ENCODE data around the gene RAB3GAP1.
A peak's percentile ranks its signal among the peaks of the same experiment; 100 is the strongest.

Gene RAB3GAP1

GRCh38 chr2:135052042-135052876 is at the start of gene RAB3GAP1:
RAB3GAP1 (plus strand) TSS chr2:135052292; CDS start chr2:135052308, 16 bp downstream.
- TF ChIP-seq REST (IDR thresholded peaks at IDR 0.05; ENCODE audit: low read depth), result no peak
- TF ChIP-seq TAF1 (IDR thresholded peaks at IDR 0.05; ENCODE audit: low read depth), result peak; percentile 90
- no peak for TF ChIP-seq NFIC (IDR thresholded peaks at IDR 0.05)
- no peak for TF ChIP-seq EP300 (IDR thresholded peaks at IDR 0.05; ENCODE audit: borderline replicate concordance)
- TF ChIP-seq TEAD4 (IDR thresholded peaks at IDR 0.05), result no peak
- 0 out of 2 replicates have a peak, but pooled peaks have one; percentile 32 for TF ChIP-seq EGR1 (IDR thresholded peaks at IDR 0.05)
- no peak for TF ChIP-seq CEBPB (IDR thresholded peaks at IDR 0.05)
- peak; percentile 54; the same call in 1 of the 2 replicates for TF ChIP-seq TCF12 (IDR thresholded peaks at IDR 0.05; ENCODE audit: low read depth)
- TF ChIP-seq MAX (IDR thresholded peaks at IDR 0.05), result peak; percentile 40; the same call in 1 of the 2 replicates
- peak; percentile 96 for TF ChIP-seq YY1 (IDR thresholded peaks at IDR 0.05; ENCODE audit: low read depth)
- no peak for TF ChIP-seq USF1 (IDR thresholded peaks at IDR 0.05)
- TF ChIP-seq ZBTB7A (IDR thresholded peaks at IDR 0.05; ENCODE audit: low read depth), result peak; percentile 46; the same call in 1 of the 2 replicates
- TF ChIP-seq FOXM1 (IDR thresholded peaks at IDR 0.05; ENCODE audit: borderline replicate concordance, low read depth), result no peak
- TF ChIP-seq RAD21 (IDR thresholded peaks at IDR 0.05; ENCODE audit: low read depth), result no peak
- TF ChIP-seq CREB1 (IDR thresholded peaks at IDR 0.05; ENCODE audit: low read depth), result no peak

GRCh38 chr2:135002836-135003235 is 49.3 kb upstream of the RAB3GAP1 start:
- no peak for TF ChIP-seq TEAD4 (IDR thresholded peaks at IDR 0.05)
- TF ChIP-seq NFIC (IDR thresholded peaks at IDR 0.05), result no peak
- no peak for TF ChIP-seq EP300 (IDR thresholded peaks at IDR 0.05; ENCODE audit: borderline replicate concordance)
- no peak for TF ChIP-seq REST (IDR thresholded peaks at IDR 0.05; ENCODE audit: low read depth)
- TF ChIP-seq RAD21 (IDR thresholded peaks at IDR 0.05; ENCODE audit: low read depth), result no peak
- no peak for TF ChIP-seq ZBTB7A (IDR thresholded peaks at IDR 0.05; ENCODE audit: low read depth)
- no peak for TF ChIP-seq TAF1 (IDR thresholded peaks at IDR 0.05; ENCODE audit: low read depth)
- TF ChIP-seq CEBPB (IDR thresholded peaks at IDR 0.05), result no peak
- TF ChIP-seq EGR1 (IDR thresholded peaks at IDR 0.05), result no peak
- no peak for TF ChIP-seq FOXM1 (IDR thresholded peaks at IDR 0.05; ENCODE audit: borderline replicate concordance, low read depth)
- TF ChIP-seq TCF12 (IDR thresholded peaks at IDR 0.05; ENCODE audit: low read depth), result no peak
- no peak for TF ChIP-seq MAX (IDR thresholded peaks at IDR 0.05)
- no peak for TF ChIP-seq CREB1 (IDR thresholded peaks at IDR 0.05; ENCODE audit: low read depth)
- no peak for TF ChIP-seq YY1 (IDR thresholded peaks at IDR 0.05; ENCODE audit: low read depth)

GRCh38 chr2:135004005-135004746 is 47.9 kb upstream of the RAB3GAP1 start:
- no peak for TF ChIP-seq REST (IDR thresholded peaks at IDR 0.05; ENCODE audit: low read depth)
- no peak for TF ChIP-seq CEBPB (IDR thresholded peaks at IDR 0.05)
- peak; percentile 73 for TF ChIP-seq MAX (IDR thresholded peaks at IDR 0.05)
- TF ChIP-seq TCF12 (IDR thresholded peaks at IDR 0.05; ENCODE audit: low read depth), result no peak
- TF ChIP-seq EGR1 (IDR thresholded peaks at IDR 0.05), result peak; percentile 41; the same call in 1 of the 2 replicates
- no peak for TF ChIP-seq ZBTB7A (IDR thresholded peaks at IDR 0.05; ENCODE audit: low read depth)
- TF ChIP-seq RAD21 (IDR thresholded peaks at IDR 0.05; ENCODE audit: low read depth), result peak; percentile 98
- no peak for TF ChIP-seq EP300 (IDR thresholded peaks at IDR 0.05; ENCODE audit: borderline replicate concordance)
